Endodermal cell (in vitro differentiated cells): ENCODE data around the gene NLE1. TPM values are rescaled to one million over a fixed set of nuclear protein-coding genes. Genes with fewer than 3 reads are reported as not detected.

Source experiments
- DNase-seq: peaks from one replicate; pipeline ENCODE4 v3.0.0-alpha.2; 2017
- H3K27ac ChIP-seq: 2 replicates; pipeline ENCODE4 v1.5.1; 2013; ENCODE audit warnings: mild to moderate bottlenecking, low read depth, low read length, moderate library complexity
- H3K27me3 ChIP-seq: 2 replicates; pipeline ENCODE4 v1.6.1; 2013; ENCODE audit warnings: mild to moderate bottlenecking, low read length, moderate library complexity; ENCODE audit not compliant: insufficient read depth, control insufficient read depth, poor library complexity, severe bottlenecking
- H3K36me3 ChIP-seq: 2 replicates; pipeline ENCODE4 v1.7.0; 2013; ENCODE audit warnings: mild to moderate bottlenecking, low read length, moderate library complexity; ENCODE audit not compliant: control insufficient read depth, insufficient read depth
- H3K4me1 ChIP-seq: one replicate; pipeline ENCODE4 v1.7.0; 2013; ENCODE audit warnings: low read length; ENCODE audit not compliant: control insufficient read depth, insufficient read depth
- H3K4me3 ChIP-seq: 2 replicates; pipeline ENCODE4 v1.5.1; 2013; ENCODE audit warnings: mild to moderate bottlenecking, low read length, moderate library complexity
- H3K9ac ChIP-seq: 2 replicates; pipeline ENCODE4 v1.6.1; 2013; ENCODE audit warnings: mild to moderate bottlenecking, low read length, moderate library complexity; ENCODE audit not compliant: poor library complexity, severe bottlenecking; ENCODE audit errors: extremely low read depth
- H3K9me3 ChIP-seq: 2 replicates; pipeline ENCODE4 v1.6.1; 2013; ENCODE audit warnings: mild to moderate bottlenecking, low read length, moderate library complexity; ENCODE audit not compliant: control insufficient read depth
- H3K27ac Mint-ChIP-seq: 2 replicates; pipeline ENCODE4 v1.8.0; 2020; ENCODE audit warnings: mixed read lengths
- H3K27me3 Mint-ChIP-seq: 2 replicates; pipeline ENCODE4 v1.8.0; 2021; ENCODE audit warnings: mild to moderate bottlenecking, mixed read lengths; ENCODE audit not compliant: insufficient read depth
- H3K36me3 Mint-ChIP-seq: 2 replicates; pipeline ENCODE4 v1.8.0; 2020; ENCODE audit warnings: low read depth, mixed read lengths
- H3K4me1 Mint-ChIP-seq: 2 replicates; pipeline ENCODE4 v1.8.0; 2020; ENCODE audit warnings: mixed read lengths
- H3K4me3 Mint-ChIP-seq: 2 replicates; pipeline ENCODE4 v1.8.0; 2020; ENCODE audit warnings: mild to moderate bottlenecking, moderate library complexity, mixed read lengths
- H3K9me3 Mint-ChIP-seq: 2 replicates; pipeline ENCODE4 v1.8.0; 2020; ENCODE audit warnings: mild to moderate bottlenecking, mixed read lengths
- CTCF ChIP-seq: fragments of 200-600 bp; sonication (generic); conservative IDR thresholded peaks from 2 replicates; pipeline ENCODE4 v1.5.0; 2021; ENCODE audit warnings: antibody characterized with exemption, mild to moderate bottlenecking
- WGBS, 2 experiments: methylation state at CpG; one replicate each; pipeline versions ENCODE4 v1.1.5 to v1.1.7; 2013; ENCODE audit warnings: missing lambda C conversion rate in 2 of 2, mixed read lengths in 1 of 2; ENCODE audit not compliant: insufficient coverage in 1 of 2, insufficient read length in 1 of 2; 5-methylcytosine and 5-hydroxymethylcytosine counted together
- total RNA-seq, 2 donors: library from RNA; stranded (reverse); fragmentation: NEBNext Ultra II Directional in 1 of 2; extraction: Animal tissue kit (Norgen Biotek cat#: 25700) in 1 of 2; gene quantifications; 2 replicates in 1 of 2; 3 replicates in 1 of 2; pipeline ENCODE4 v1.2.1, GENCODE V29; 2021

NLE1 gene
- total RNA-seq, 2 donors from 2014 or later, result 20.7 to 26.9 TPM

GRCh38 chr17:35161281-35161761 lies 19.2 kb upstream of the NLE1 start:
- 78 to 88% methylated on average over 2 to 3 of the region's 3 CpGs for WGBS, 2 experiments
- no peak overlapping the region for H3K27ac ChIP-seq
- H3K36me3 ChIP-seq, result no peaks in the 10 kb centered on the region
- no peaks in the 10 kb centered on the region for H3K4me1 ChIP-seq
- TF ChIP-seq CTCF, result no peak
- H3K27ac Mint-ChIP-seq, result no peak overlapping the region
- H3K4me1 Mint-ChIP-seq, result no peaks in the 10 kb centered on the region
- H3K4me3 ChIP-seq, result no peak overlapping the region
- H3K27me3 ChIP-seq, result no peaks in the 10 kb centered on the region
- no peak overlapping the region for H3K9ac ChIP-seq
- no peaks in the 10 kb centered on the region for H3K9me3 Mint-ChIP-seq
- no peak for DNase-seq
- H3K27me3 Mint-ChIP-seq, result no peaks in the 10 kb centered on the region
- H3K36me3 Mint-ChIP-seq, result no peaks in the 10 kb centered on the region
- no peak overlapping the region for H3K4me3 Mint-ChIP-seq
- H3K9me3 ChIP-seq, result no peaks in the 10 kb centered on the region

- Histone ChIP-seq H3K27me3 (no peaks in the 10 kb centered on the region), H3K4me1 (no peaks in the 10 kb centered on the region), H3K36me3 (no peaks in the 10 kb centered on the region), H3K27ac (no peak overlapping the region), H3K9ac (no peak overlapping the region), H3K4me3 (no peak overlapping the region), H3K9me3 (no peaks in the 10 kb centered on the region)
- no peaks in the 10 kb centered on the region for H3K36me3 Mint-ChIP-seq
- no peak overlapping the region for H3K27ac Mint-ChIP-seq
- 91 to 95% methylated on average over 9 to 13 of the region's 13 CpGs for whole genome bisulfite sequencing, 2 experiments
- no peak overlapping the region for H3K4me3 Mint-ChIP-seq
- no peaks in the 10 kb centered on the region for H3K9me3 Mint-ChIP-seq
- no peaks in the 10 kb centered on the region for H3K27me3 Mint-ChIP-seq
- no peak for DNase-seq
- H3K4me1 Mint-ChIP-seq, result no peaks in the 10 kb centered on the region
- TF ChIP-seq CTCF, result no peak
Measured at GRCh38 chr17:35160354-35161201, 18.5 kb upstream of the NLE1 start.

- no peak overlapping the region for H3K4me3 ChIP-seq
- no peak overlapping the region for H3K4me3 Mint-ChIP-seq
- H3K27ac ChIP-seq, result no peak overlapping the region
- WGBS, 2 experiments, result 94 to 100% methylated on average over 2 of the region's 2 CpGs
- no peaks in the 10 kb centered on the region for H3K27me3 Mint-ChIP-seq
- no peak overlapping the region for H3K9ac ChIP-seq
- TF ChIP-seq CTCF, result no peak
- no peaks in the 10 kb centered on the region for H3K4me1 ChIP-seq
- no peak overlapping the region for H3K27ac Mint-ChIP-seq
- no peaks in the 10 kb centered on the region for H3K36me3 ChIP-seq
- no peaks in the 10 kb centered on the region for H3K27me3 ChIP-seq
- no peaks in the 10 kb centered on the region for H3K9me3 Mint-ChIP-seq
- H3K4me1 Mint-ChIP-seq, result no peaks in the 10 kb centered on the region
- no peaks in the 10 kb centered on the region for H3K36me3 Mint-ChIP-seq
- no peak for DNase-seq
- no peaks in the 10 kb centered on the region for H3K9me3 ChIP-seq
Measured at GRCh38 chr17:35159940-35160339, 17.8 kb upstream of the NLE1 start.
